CD8-positive, alpha-beta memory T cell (primary cell): ENCODE measurements around the gene ISCU. TPM values are rescaled to one million over a fixed set of nuclear protein-coding genes. Genes with fewer than 3 reads are reported as not detected.
A peak's percentile ranks its signal among the peaks of the same experiment; 100 is the strongest.

Experiments
- CTCF ChIA-PET: fragments of 350-600 bp; sonication (Branson Sonifier 250); formaldehyde crosslinking; loops from one replicate; lab custom pipeline; 2021; ENCODE audit warnings: antibody characterized with exemption; lab: Charles Lee
- POLR2A ChIA-PET: fragments of 350-600 bp; sonication (Branson Sonifier 250); formaldehyde crosslinking; loops from one replicate; lab custom pipeline; 2021; ENCODE audit warnings: antibody characterized with exemption; lab: Charles Lee
- DNase-seq, 5 donors: peaks; one replicate each; pipeline versions ENCODE4 v3.0.0 to v3.0.0-alpha.2; 2020 to 2022; ENCODE audit warnings: mixed read lengths in 1 of 5
- H3K27ac ChIP-seq: one replicate; pipeline ENCODE4 v1.7.0; 2013; ENCODE audit warnings: low read depth, mild to moderate bottlenecking, low read length, moderate library complexity
- H3K27me3 ChIP-seq: 2 replicates; pipeline ENCODE4 v1.7.0; 2013; ENCODE audit warnings: low read length, mild to moderate bottlenecking; ENCODE audit not compliant: insufficient read depth, poor library complexity, severe bottlenecking
- H3K36me3 ChIP-seq: 2 replicates; pipeline ENCODE4 v1.7.0; 2013; ENCODE audit warnings: mild to moderate bottlenecking, low read length, moderate library complexity; ENCODE audit not compliant: insufficient read depth
- H3K4me1 ChIP-seq: 2 replicates; pipeline ENCODE4 v1.7.0; 2013; ENCODE audit warnings: mild to moderate bottlenecking, low read length, moderate library complexity; ENCODE audit not compliant: insufficient read depth
- H3K4me3 ChIP-seq: 2 replicates; pipeline ENCODE4 v1.7.0; 2013; ENCODE audit warnings: mild to moderate bottlenecking, low read length
- H3K9me3 ChIP-seq: 2 replicates; pipeline ENCODE4 v1.7.0; 2013; ENCODE audit warnings: mild to moderate bottlenecking, low read length
- H3K27ac Mint-ChIP-seq, 8 donors: one replicate each; pipeline ENCODE4 v1.8.0; 2020 to 2021; ENCODE audit warnings: mixed read lengths in 8 of 8, mild to moderate bottlenecking in 6 of 8, inconsistent platforms in 3 of 8, moderate library complexity in 3 of 8
- H3K27me3 Mint-ChIP-seq, 2 donors: one replicate each; pipeline ENCODE4 v1.8.0; 2020 to 2021; ENCODE audit warnings: mixed read lengths in 2 of 2, mild to moderate bottlenecking in 1 of 2, moderate library complexity in 1 of 2
- H3K36me3 Mint-ChIP-seq, 3 donors: one replicate each; pipeline ENCODE4 v1.8.0; 2020 to 2021; ENCODE audit warnings: mixed read lengths in 3 of 3, inconsistent platforms in 1 of 3, mild to moderate bottlenecking in 1 of 3
- H3K4me1 Mint-ChIP-seq, 3 donors: one replicate each; pipeline ENCODE4 v1.8.0; 2020 to 2021; ENCODE audit warnings: mixed read lengths in 3 of 3, inconsistent platforms in 1 of 3, mild to moderate bottlenecking in 1 of 3
- H3K4me3 Mint-ChIP-seq, 7 donors: one replicate each; pipeline ENCODE4 v1.8.0; 2020 to 2021; ENCODE audit warnings: mixed read lengths in 7 of 7, mild to moderate bottlenecking in 6 of 7, moderate library complexity in 4 of 7, inconsistent platforms in 2 of 7
- H3K9me3 Mint-ChIP-seq, 5 donors: one replicate each; pipeline ENCODE4 v1.8.0; 2020 to 2022; ENCODE audit warnings: mixed read lengths in 5 of 5, mild to moderate bottlenecking in 3 of 5, moderate library complexity in 2 of 5, inconsistent platforms in 1 of 5
- polyA plus RNA-seq: library from polyadenylated mRNA; unstranded; fragments of 300-500 nt; fragmentation: Illumina TruSeq; gene quantifications from one replicate; pipeline ENCODE4 v1.2.3, GENCODE V29; 2021
- total RNA-seq, 2 experiments: library from RNA; stranded (reverse); gene quantifications; one replicate each; pipeline ENCODE4 v1.2.3, GENCODE V29; 2021

ISCU gene
- total and polyA plus RNA-seq, 3 experiments from 2014 or later = 113 to 302 (median 116) TPM

DNA sequence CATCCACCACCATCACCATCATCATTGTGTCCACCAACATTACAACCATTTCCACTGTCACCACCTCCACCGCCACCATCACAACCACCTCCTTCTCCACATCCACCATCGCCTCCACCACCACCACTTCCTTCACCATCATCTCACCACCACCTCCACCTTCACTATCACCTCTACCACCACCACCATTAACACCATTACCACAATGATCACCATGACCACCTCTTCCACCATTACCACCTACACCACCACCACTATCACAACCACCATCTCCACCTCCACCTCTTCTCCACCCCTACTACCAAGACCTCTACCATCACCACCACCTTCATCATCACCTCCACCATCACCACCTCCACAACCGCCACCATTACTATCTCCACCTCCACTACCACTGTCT lies 16.4 kb downstream of the ISCU start:
- peaks cover 11% of the 10 kb centered on the region for H3K4me1 ChIP-seq
- Mint-ChIP-seq H3K27me3 (no peaks in the 10 kb centered on the region), H3K4me3 (no peak overlapping the region), H3K36me3 (no peaks in the 10 kb centered on the region), H3K27ac (peak overlapping the region in 7 of 8 donors; percentile 6 to 87 (median 71)), H3K9me3 (peaks cover 0 to 4% (median 2%) of the 10 kb centered on the region in 5 donors), H3K4me1 (peaks cover 7 to 28% (median 21%) of the 10 kb centered on the region in 3 donors)
- POLR2A ChIA-PET = no interaction called here
- H3K4me3 ChIP-seq = no peak overlapping the region
- no peak for DNase-seq
- H3K9me3 ChIP-seq = no peaks in the 10 kb centered on the region
- H3K27me3 ChIP-seq = no peaks in the 10 kb centered on the region
- CTCF ChIA-PET = no interaction called here
- no peak overlapping the region for H3K27ac ChIP-seq
- H3K36me3 ChIP-seq = no peaks in the 10 kb centered on the region

DNA sequence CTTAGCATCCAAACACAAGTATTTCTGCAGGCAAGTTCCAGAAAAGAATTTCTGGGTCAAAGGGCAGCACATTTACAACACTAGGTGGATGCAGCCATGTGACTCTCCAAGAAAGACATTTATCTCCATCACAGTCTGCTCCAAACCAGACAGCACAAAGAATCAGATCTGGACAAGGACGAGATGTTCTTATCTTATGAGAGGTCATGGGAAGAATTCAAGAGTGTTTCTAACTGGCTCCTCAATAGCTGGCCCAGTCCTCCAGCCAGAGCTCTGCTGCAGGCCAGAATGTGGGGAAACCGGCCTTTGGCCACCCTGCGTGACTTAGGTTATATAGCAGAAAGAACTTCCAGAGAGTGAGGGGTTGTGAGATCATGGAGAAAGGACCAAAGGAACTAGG lies 18.1 kb downstream of the ISCU start:
- Histone ChIP-seq H3K27me3 (no peaks in the 10 kb centered on the region), H3K4me1 (peaks cover 6% of the 10 kb centered on the region), H3K9me3 (no peaks in the 10 kb centered on the region), H3K36me3 (no peaks in the 10 kb centered on the region), H3K4me3 (no peak overlapping the region), H3K27ac (no peak overlapping the region)
- H3K4me3 Mint-ChIP-seq = no peak overlapping the region
- H3K36me3 Mint-ChIP-seq = no peaks in the 10 kb centered on the region
- POLR2A ChIA-PET = no interaction called here
- peaks cover 0 to 4% (median 2%) of the 10 kb centered on the region in 5 donors for H3K9me3 Mint-ChIP-seq
- H3K4me1 Mint-ChIP-seq = peaks cover 4 to 17% (median 8%) of the 10 kb centered on the region in 3 donors
- no peaks in the 10 kb centered on the region for H3K27me3 Mint-ChIP-seq
- H3K27ac Mint-ChIP-seq = peak overlapping the region in 2 of 8 donors; percentile 17 to 58
- CTCF ChIA-PET = no interaction called here
- no peak for DNase-seq

DNA sequence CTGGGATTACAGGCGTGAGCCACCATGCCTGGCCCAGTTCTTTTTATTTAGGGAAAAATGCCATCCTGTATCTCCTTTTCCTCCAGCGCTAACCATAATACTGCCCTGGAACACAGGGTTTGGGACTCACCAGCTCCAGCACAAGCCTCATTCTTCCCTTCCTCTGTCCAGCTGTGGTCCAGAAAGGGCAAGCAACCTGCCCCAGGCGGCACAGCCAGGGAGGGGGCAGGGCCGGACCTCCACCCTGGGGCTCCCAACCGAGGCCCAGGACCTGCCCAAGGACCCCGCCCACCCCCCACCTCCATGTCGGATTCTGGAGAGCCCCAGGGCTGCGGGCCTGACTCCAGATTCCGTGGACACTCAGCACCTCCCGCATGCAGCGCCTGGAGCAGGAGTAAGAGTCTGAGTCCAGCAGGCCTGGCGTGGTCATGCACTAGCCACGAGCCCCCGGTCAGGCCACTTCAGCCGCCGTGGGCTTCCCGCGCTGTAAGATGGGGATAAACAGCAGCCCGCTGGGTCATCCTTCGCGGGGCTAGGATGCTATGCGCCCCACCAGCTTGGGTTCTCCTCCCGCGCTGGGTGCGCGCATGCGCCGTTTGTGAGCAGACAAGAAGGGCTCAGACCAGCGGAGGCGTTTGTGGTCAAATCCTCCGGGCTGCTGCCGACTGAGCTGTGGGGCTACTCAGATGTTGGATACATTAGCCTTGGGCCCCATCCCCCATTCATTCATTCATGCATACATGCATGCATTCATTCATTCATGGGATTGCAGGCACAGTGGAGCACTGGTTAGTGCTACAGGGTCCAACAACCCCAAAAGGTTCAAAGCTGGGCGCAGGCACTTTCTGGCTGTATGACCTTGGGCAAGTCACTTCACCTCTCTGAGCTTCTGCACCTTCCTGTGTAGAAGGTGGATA lies 19.2 kb downstream of the ISCU start:
- Histone ChIP-seq H3K9me3 (no peaks in the 10 kb centered on the region), H3K27ac (no peak overlapping the region), H3K4me3 (no peak overlapping the region), H3K36me3 (no peaks in the 10 kb centered on the region), H3K27me3 (no peaks in the 10 kb centered on the region), H3K4me1 (peaks cover under 1% of the 10 kb centered on the region)
- POLR2A ChIA-PET = no interaction called here
- CTCF ChIA-PET = no interaction called here
- no peaks in the 10 kb centered on the region for H3K27me3 Mint-ChIP-seq
- no peak overlapping the region for H3K4me3 Mint-ChIP-seq
- DNase-seq = no peak
- H3K36me3 Mint-ChIP-seq = no peaks in the 10 kb centered on the region
- H3K27ac Mint-ChIP-seq = no peak overlapping the region
- peaks cover 4 to 12% (median 7%) of the 10 kb centered on the region in 3 donors for H3K4me1 Mint-ChIP-seq
- H3K9me3 Mint-ChIP-seq = peaks cover 0 to 4% (median 2%) of the 10 kb centered on the region in 5 donors

DNA sequence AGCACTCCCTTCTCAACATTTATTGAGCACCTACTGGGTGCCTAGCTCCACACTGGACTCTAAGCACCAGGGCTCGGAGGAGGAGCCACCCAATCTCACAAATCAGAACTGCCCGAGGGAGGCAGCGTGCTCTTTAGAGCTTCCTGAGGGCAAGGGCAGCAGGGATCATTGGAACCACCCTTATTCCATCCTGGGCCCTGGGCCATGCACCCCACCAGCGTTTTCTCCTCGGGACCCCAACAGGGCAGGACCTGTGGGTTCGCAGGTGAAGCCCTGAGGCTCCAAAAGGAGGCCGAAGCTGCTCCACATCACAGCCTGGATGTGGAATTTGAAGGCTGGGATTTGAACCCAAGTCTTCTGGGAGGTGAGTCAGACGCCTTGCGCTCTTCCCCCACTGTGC lies 20.1 kb downstream of the ISCU start:
- Mint-ChIP-seq H3K4me3 (no peak overlapping the region), H3K9me3 (peaks cover 0 to 4% (median 2%) of the 10 kb centered on the region in 5 donors), H3K36me3 (no peaks in the 10 kb centered on the region), H3K27ac (no peak overlapping the region), H3K27me3 (no peaks in the 10 kb centered on the region), H3K4me1 (peaks cover 3 to 12% (median 7%) of the 10 kb centered on the region in 3 donors)
- Histone ChIP-seq H3K9me3 (no peaks in the 10 kb centered on the region), H3K27ac (no peak overlapping the region), H3K36me3 (no peaks in the 10 kb centered on the region), H3K4me3 (no peak overlapping the region), H3K27me3 (no peaks in the 10 kb centered on the region), H3K4me1 (no peaks in the 10 kb centered on the region)
- ChIA-PET POLR2A (no interaction called here), CTCF (no interaction called here)
- DNase-seq = peak in 1 of 5 donors; percentile 32

GRCh38 chr12:108582978-108583770 lies 20.8 kb downstream of the ISCU start:
- CTCF ChIA-PET = no interaction called here
- POLR2A ChIA-PET = no interaction called here
- DNase-seq = peak in 1 of 5 donors; percentile 35
- peaks cover 0 to 4% (median 2%) of the 10 kb centered on the region in 5 donors for H3K9me3 Mint-ChIP-seq
- no peaks in the 10 kb centered on the region for H3K36me3 Mint-ChIP-seq
- Histone ChIP-seq H3K4me3 (no peak overlapping the region), H3K27ac (no peak overlapping the region), H3K36me3 (no peaks in the 10 kb centered on the region), H3K4me1 (no peaks in the 10 kb centered on the region), H3K27me3 (no peaks in the 10 kb centered on the region), H3K9me3 (no peaks in the 10 kb centered on the region)
- no peaks in the 10 kb centered on the region for H3K27me3 Mint-ChIP-seq
- H3K4me1 Mint-ChIP-seq = peaks cover 3 to 12% (median 7%) of the 10 kb centered on the region in 3 donors
- peak overlapping the region in 1 of 8 donors; percentile 38 for H3K27ac Mint-ChIP-seq
- no peak overlapping the region for H3K4me3 Mint-ChIP-seq

GRCh38 chr12:108583991-108584390 lies 21.6 kb downstream of the ISCU start:
- CTCF ChIA-PET = no interaction called here
- no peak overlapping the region for H3K27ac Mint-ChIP-seq
- peaks cover 1 to 7% (median 6%) of the 10 kb centered on the region in 3 donors for H3K4me1 Mint-ChIP-seq
- no peak for DNase-seq
- Histone ChIP-seq H3K27ac (no peak overlapping the region), H3K27me3 (no peaks in the 10 kb centered on the region), H3K9me3 (no peaks in the 10 kb centered on the region), H3K4me3 (no peak overlapping the region), H3K36me3 (no peaks in the 10 kb centered on the region), H3K4me1 (no peaks in the 10 kb centered on the region)
- H3K36me3 Mint-ChIP-seq = no peaks in the 10 kb centered on the region
- peaks cover 0 to 2% of the 10 kb centered on the region in 2 donors for H3K27me3 Mint-ChIP-seq
- POLR2A ChIA-PET = no interaction called here
- no peak overlapping the region for H3K4me3 Mint-ChIP-seq
- peaks cover 0 to 2% (median 0%) of the 10 kb centered on the region in 5 donors for H3K9me3 Mint-ChIP-seq

GRCh38 chr12:108584456-108585065 lies 22.2 kb downstream of the ISCU start:
- Histone ChIP-seq H3K27ac (no peak overlapping the region), H3K9me3 (no peaks in the 10 kb centered on the region), H3K27me3 (no peaks in the 10 kb centered on the region), H3K4me3 (no peak overlapping the region), H3K36me3 (no peaks in the 10 kb centered on the region), H3K4me1 (no peaks in the 10 kb centered on the region)
- Mint-ChIP-seq H3K36me3 (no peaks in the 10 kb centered on the region), H3K4me3 (no peak overlapping the region), H3K4me1 (peaks cover 0 to 2% (median 0%) of the 10 kb centered on the region in 3 donors), H3K27me3 (peaks cover 0 to 2% of the 10 kb centered on the region in 2 donors), H3K9me3 (no peaks in the 10 kb centered on the region), H3K27ac (no peak overlapping the region)
- CTCF ChIA-PET = no interaction called here
- DNase-seq = no peak
- POLR2A ChIA-PET = no interaction called here
